Lower lobe of right lung (tissue), 2 donors: ENCODE measurements around the gene MYO1B. TPM values are rescaled to one million over a fixed set of nuclear protein-coding genes. Genes with fewer than 3 reads are reported as not detected.

ENCODE experiments used
- ATAC-seq, 2 donors: fragments of 200-7000 bp; cut with Tn5 transposase; one replicate each; pipeline ENCODE4 v1.9.1; 2020 to 2022; ENCODE audit warnings: mild to moderate bottlenecking in 2 of 2, moderate library complexity in 2 of 2
- DNase-seq: peaks from one replicate; pipeline ENCODE4 v3.0.0-alpha.2; 2020
- H3K27ac ChIP-seq: fragments of 200-600 bp; one replicate; pipeline ENCODE4 v1.8.0; 2022
- H3K27me3 ChIP-seq: fragments of 200-600 bp; one replicate; pipeline ENCODE4 v1.8.0; 2022; ENCODE audit warnings: low read depth
- H3K36me3 ChIP-seq: fragments of 200-600 bp; one replicate; pipeline ENCODE4 v1.8.0; 2022; ENCODE audit warnings: mild to moderate bottlenecking
- H3K4me1 ChIP-seq: fragments of 200-600 bp; one replicate; pipeline ENCODE4 v1.8.0; 2022
- H3K4me3 ChIP-seq: fragments of 200-600 bp; one replicate; pipeline ENCODE4 v1.8.0; 2022; ENCODE audit warnings: mild to moderate bottlenecking
- H3K9me3 ChIP-seq: fragments of 200-600 bp; one replicate; pipeline ENCODE4 v1.8.0; 2022
- intact Hi-C: fragments of 100-400 bp; cut with DNase I; formaldehyde crosslinking; loops from one replicate; pipeline ENCODE4 v1.11.0; 2022
- total RNA-seq: library from RNA; stranded (reverse); fragmentation: NEBNext Ultra II Directional; extraction: Animal tissue kit (Norgen Biotek cat#: 25700); gene quantifications from one replicate; pipeline ENCODE4 v1.2.1, GENCODE V29; 2021
- TF ChIP-seq, protein P1 (sequence below): fragments of 200-600 bp; IDR thresholded peaks from one replicate; pipeline ENCODE4 v1.8.0; 2022; ENCODE audit warnings: antibody characterized with exemption, mild to moderate bottlenecking
- donor health status: DM: no; HTN: yes; CAD: no; lungs with severe emphysema.

MYO1B gene
- total RNA-seq, 1 donor from 2014 or later: 123 TPM

DNA sequence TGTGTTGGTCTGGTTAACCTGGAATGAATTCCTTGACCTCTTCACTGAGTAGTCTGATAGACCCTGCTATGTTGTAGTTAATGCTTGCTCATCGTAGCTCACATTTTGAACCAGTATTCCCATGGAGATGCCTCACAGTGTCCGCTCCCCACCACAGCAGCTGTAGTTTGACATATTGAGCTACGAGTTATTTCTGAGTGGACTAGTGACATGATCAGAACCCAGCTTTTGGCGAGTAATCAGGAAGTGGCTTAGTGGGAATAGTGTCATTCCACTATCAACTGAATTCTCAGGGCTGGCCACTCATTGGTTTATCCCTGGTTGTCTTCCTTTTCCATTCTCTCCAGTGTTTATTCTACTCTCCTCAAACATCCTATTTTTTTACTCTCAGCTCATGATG lies 102.7 kb downstream of the MYO1B start:
- Histone ChIP-seq H3K27me3 (no peaks in the 10 kb centered on the region), H3K27ac (no peak overlapping the region), H3K9me3 (no peaks in the 10 kb centered on the region), H3K4me1 (peaks cover 32% of the 10 kb centered on the region), H3K4me3 (no peak overlapping the region), H3K36me3 (no peaks in the 10 kb centered on the region)
- intact Hi-C loops: no loop called here
- ATAC-seq (no peak), DNase-seq (no peak)
- TF ChIP-seq, protein P1, sequence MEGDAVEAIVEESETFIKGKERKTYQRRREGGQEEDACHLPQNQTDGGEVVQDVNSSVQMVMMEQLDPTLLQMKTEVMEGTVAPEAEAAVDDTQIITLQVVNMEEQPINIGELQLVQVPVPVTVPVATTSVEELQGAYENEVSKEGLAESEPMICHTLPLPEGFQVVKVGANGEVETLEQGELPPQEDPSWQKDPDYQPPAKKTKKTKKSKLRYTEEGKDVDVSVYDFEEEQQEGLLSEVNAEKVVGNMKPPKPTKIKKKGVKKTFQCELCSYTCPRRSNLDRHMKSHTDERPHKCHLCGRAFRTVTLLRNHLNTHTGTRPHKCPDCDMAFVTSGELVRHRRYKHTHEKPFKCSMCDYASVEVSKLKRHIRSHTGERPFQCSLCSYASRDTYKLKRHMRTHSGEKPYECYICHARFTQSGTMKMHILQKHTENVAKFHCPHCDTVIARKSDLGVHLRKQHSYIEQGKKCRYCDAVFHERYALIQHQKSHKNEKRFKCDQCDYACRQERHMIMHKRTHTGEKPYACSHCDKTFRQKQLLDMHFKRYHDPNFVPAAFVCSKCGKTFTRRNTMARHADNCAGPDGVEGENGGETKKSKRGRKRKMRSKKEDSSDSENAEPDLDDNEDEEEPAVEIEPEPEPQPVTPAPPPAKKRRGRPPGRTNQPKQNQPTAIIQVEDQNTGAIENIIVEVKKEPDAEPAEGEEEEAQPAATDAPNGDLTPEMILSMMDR: no peak

- no peak overlapping the region for H3K27ac ChIP-seq
- no peak overlapping the region for H3K4me3 ChIP-seq
- ATAC-seq (no peak), DNase-seq (no peak)
- H3K4me1 ChIP-seq: peaks cover 20% of the 10 kb centered on the region
- no peaks in the 10 kb centered on the region for H3K27me3 ChIP-seq
- no peaks in the 10 kb centered on the region for H3K36me3 ChIP-seq
- TF ChIP-seq, protein P1: no peak
- intact Hi-C loops: no loop called here
- H3K9me3 ChIP-seq: no peaks in the 10 kb centered on the region
These were observed 104.8 kb downstream of the MYO1B start for GRCh38 chr2:191349990-191350389.

DNA sequence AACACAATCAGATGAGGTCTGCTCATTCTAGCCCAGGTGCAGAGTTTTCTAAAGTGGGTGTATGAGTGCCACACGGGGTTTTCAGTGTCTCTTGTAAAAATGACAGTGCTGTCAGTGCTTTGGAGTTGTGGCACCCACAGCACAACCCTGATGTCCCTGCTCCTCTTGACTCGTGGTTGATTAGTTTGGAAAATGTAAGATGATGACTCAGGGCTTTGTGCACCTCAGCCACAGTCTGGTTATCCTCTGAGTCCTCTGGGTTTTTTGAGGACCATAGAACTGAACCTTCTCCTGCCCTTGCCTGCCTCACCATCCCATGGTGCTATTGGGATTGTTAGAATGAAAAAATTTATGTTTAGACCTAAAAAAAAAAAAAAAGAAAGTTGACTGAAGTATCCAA lies 105.6 kb downstream of the MYO1B start:
- no peak for DNase-seq
- Histone ChIP-seq H3K27me3 (no peaks in the 10 kb centered on the region), H3K27ac (no peak overlapping the region), H3K4me1 (peaks cover 20% of the 10 kb centered on the region), H3K9me3 (no peaks in the 10 kb centered on the region), H3K4me3 (no peak overlapping the region), H3K36me3 (no peaks in the 10 kb centered on the region)
- TF ChIP-seq, protein P1: no peak
- intact Hi-C loops: no loop called here
- ATAC-seq: no peak

DNA sequence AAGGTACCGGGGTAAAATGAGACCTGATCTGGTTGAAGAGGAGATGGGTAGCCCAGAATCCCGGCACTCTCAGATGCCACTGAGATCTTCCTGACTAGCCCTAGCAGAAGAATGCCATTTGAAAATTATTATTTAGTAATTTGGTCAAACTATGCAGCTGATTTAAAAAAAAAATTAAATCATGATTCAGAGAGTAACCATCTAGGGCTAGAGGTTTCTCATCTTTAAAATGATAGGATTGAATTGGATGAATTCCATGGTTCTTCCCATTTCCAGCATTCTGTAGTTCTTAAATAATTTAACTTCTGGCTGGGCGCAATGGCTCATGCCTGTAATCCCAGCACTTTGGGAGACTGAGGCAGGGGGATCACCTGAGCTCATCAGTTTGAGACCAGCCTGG lies 106.1 kb downstream of the MYO1B start:
- Histone ChIP-seq H3K36me3 (no peaks in the 10 kb centered on the region), H3K27ac (no peak overlapping the region), H3K4me3 (no peak overlapping the region), H3K27me3 (no peaks in the 10 kb centered on the region), H3K4me1 (peaks cover 18% of the 10 kb centered on the region), H3K9me3 (no peaks in the 10 kb centered on the region)
- no peak for DNase-seq
- intact Hi-C loops: no loop called here
- ATAC-seq: no peak
- TF ChIP-seq, protein P1: no peak

DNA sequence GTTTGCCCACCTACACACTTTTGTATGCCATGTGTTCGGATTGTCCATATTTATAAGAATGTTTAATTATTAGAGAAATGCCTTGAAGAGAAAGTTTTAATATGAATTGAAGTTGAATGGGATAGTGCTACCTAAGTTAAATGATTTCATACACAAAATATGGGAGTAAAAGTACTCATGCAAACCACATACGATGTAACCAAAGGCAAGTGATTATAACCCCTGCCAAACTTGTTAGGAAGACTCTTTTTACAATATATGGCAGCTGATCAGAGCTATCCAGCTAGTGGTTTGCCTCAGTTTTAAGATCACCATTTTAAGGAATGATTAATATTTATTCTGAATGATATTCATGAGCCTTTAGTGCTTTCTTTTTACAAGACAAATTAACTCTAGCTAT lies 106.7 kb downstream of the MYO1B start:
- Histone ChIP-seq H3K27ac (no peak overlapping the region), H3K4me1 (peaks cover 12% of the 10 kb centered on the region), H3K9me3 (no peaks in the 10 kb centered on the region), H3K36me3 (no peaks in the 10 kb centered on the region), H3K27me3 (no peaks in the 10 kb centered on the region), H3K4me3 (no peak overlapping the region)
- ATAC-seq (no peak), DNase-seq (no peak)
- TF ChIP-seq, protein P1: no peak
- intact Hi-C loops: no loop called here

GRCh38 chr2:191352536-191352935 lies 107.3 kb downstream of the MYO1B start:
- no peaks in the 10 kb centered on the region for H3K9me3 ChIP-seq
- intact Hi-C loops: no loop called here
- H3K27ac ChIP-seq: no peak overlapping the region
- peaks cover 11% of the 10 kb centered on the region for H3K4me1 ChIP-seq
- H3K4me3 ChIP-seq: no peak overlapping the region
- TF ChIP-seq, protein P1: no peak
- no peaks in the 10 kb centered on the region for H3K36me3 ChIP-seq
- no peaks in the 10 kb centered on the region for H3K27me3 ChIP-seq
- no peak for DNase-seq
- no peak for ATAC-seq
